Hematopoietic multipotent progenitor cell (in vitro differentiated cells): ENCODE data around the gene BICRAL. TPM values are rescaled to one million over a fixed set of nuclear protein-coding genes. Genes with fewer than 3 reads are reported as not detected.
"Not testable (repeated sequence)": the region's sequence is repeated elsewhere in the genome, so short reads cannot be mapped to it uniquely, and the experiment has no call there.

Experiments
- DNase-seq, 3 donors: peaks; one replicate each; pipeline ENCODE4 v3.0.0-alpha.2; 2011 to 2015; ENCODE audit warnings: low read depth in 2 of 3, low spot score in 2 of 3
- total RNA-seq: library from RNA; depleted of rRNA; stranded (reverse); fragments of >200 nt; gene quantifications from one replicate; pipeline ENCODE4 v1.2.3, GENCODE V29; 2012

The BICRAL gene
- total RNA-seq, 1 donor = 18.0 TPM

DNA sequence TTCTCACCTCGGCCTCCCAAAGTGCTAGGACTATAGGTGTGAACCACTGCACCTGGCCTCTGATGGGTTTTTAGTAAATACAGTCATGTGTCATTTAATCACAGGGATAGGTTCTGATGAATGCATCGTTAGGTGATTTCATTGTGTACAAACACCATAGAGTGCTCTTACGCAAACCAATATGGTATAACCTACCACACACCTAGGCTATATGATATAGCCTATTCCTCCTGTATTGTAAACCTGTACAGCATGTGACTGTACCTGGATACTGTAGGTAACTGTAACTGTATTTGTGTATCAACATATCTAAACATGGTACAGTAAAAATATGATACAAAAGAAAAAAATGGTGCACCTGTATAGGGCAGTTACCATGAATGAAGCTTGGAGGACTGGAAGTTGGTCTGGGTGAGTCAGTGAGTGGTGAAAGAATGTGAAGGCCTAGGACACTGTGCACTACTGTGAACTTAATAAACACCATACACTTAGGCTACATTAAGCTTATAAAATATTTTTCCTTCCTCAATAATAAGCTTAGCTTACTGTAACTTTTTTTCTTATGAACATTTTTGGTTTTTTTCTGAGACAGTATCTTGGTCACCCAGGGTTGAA is 10.0 kb downstream of the BICRAL start:
- no peak for DNase-seq

DNA sequence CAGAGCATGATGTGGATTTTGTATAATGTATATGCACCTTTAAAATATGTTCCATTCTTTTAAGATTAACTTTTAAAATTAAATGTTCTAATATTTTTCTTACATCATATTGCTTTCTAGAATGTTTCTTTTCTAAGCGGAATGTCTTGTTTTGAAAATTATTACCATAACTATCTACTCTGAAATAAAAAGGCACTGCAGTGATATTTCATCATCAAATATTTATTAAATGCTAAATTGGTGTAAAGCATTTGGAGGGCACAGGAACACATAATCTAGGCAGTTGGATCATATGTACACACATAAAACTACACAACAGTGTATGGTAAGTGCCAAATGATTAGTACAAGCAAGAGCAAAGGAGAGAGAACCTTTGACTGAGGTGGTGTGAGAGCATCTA is 13.8 kb downstream of the BICRAL start:
- no peak for DNase-seq

DNA sequence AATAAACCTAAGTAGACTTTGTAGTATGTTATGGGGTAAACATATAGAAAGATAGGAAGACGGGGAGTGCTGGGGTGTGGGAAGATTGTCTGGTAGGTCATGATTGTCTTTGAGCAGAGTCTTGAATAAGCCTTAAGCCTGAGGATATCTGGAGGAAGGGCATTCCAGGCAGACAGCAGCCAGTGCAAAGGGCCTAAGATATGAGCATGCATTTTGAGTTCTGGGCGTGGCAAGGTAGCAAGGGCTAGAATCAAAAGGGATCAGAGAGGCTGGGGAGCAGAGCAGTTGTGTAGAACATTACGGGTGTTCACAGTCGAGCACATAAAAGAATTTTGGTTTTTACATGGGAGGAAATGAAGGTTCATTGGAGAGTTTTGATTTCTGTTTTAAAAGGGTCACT is 14.3 kb downstream of the BICRAL start:
- no peak for DNase-seq

DNA sequence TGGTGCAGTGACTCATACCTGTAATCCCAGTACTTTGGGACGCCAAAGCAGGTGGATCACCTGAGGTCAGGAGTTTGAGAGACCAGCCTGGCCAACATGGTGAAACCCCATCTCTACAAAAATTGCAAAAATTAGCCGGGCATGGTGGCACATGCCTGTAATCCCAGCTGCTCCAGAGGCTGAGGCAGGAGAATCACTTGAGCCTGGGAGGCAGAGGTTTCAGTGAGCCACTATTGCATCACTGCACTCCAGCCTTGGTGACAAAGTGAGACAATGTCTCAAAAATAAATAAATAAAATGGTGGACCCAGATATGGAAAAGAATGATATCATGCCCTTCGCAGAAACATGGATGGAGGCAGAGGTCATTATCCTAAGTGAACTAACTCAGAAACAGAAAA is 15.8 kb downstream of the BICRAL start:
- not testable (repeated sequence) for DNase-seq

DNA sequence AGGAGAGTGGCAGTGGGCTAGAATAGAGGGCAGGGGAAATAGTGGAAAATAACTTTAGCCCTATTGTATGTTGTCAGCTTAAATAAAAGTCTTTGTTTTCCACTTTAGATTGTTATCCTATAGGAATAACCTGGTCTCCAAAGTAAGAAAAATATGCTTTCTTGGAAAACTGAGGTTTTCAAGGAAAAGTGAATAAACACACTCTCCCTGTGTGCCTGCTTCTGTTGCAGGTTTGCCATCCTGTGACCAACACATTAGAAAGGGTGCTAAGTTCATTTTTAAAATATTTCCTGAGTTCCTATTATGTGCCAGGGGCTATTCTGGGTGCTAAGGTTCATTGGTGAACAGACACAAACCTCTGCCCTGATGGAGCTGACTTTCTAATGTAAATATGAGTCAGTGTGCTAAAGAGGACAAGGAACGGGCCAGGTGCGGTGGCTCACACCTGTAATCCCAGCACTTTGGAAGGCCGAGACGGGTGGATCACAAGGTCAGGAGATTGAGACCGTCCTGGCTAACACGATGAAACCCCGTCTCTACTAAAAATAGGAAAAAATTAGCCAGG is 23.5 kb downstream of the BICRAL start:
- DNase-seq = no peak

DNA sequence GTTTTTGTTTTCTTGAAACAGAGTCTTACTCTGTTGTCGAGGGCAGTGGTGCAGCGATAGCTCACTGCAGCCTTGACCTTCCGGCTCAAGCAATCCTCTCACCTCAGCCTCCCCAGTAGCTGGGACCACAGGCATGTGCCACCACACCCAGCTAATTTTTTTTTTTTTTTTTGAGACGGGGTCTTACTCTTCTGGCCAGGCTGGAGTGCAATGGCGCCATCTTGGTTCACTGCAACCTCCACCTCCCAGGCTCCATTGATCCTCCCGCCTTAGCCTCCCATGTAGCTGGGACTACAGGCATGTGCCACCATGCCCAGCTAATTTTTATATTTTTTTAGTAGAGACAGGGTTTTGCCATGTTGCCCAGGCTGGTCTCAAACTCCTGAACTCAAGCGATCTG is 24.5 kb downstream of the BICRAL start:
- not testable (repeated sequence) for DNase-seq

DNA sequence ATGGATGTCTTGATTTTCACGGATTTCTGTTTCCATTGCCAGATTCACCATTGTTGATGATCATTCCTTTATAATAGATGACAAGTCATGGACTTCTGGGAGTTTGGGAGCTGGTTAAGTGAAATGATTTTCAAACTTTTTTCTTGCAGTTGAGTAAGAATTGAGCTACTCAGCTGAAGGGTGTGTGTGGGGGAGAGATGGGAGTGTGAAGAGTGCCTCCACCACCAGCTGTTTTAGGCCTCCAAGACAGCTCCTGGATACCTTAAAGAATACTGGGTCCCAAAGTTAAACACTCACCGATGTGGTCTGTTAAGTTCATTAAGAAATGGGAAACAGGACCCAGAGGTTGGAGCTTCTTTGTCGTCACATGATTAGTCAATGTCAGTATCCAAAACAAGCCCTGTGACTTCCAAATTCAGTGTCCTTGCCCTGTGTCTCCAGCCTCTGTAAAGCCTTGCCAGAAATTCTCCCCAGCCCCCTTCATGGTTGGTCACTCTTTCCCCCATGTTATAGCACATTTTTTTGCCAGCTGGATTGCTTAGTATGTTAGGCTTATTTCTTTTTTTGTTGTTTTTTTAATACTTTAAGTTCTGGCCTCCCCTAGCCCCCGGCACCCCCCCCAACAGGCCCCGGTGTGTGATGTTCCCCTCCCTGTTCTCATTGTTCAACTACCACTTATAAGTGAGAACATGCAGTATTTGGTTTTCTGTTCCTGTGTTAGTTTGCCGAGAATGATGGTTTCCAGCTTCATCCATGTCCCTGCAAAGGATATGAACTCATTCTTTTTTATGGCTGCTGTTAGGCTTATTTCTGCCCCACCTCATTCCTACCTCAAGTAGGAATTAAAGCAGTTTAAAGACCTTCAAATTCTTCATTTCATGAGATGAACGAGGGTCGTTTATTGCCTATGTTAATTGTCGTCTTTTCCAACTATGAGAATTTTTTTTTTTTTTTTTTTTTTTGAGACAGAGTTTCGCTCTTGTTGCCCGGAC is 26.9 kb downstream of the BICRAL start:
- no peak for DNase-seq

DNA sequence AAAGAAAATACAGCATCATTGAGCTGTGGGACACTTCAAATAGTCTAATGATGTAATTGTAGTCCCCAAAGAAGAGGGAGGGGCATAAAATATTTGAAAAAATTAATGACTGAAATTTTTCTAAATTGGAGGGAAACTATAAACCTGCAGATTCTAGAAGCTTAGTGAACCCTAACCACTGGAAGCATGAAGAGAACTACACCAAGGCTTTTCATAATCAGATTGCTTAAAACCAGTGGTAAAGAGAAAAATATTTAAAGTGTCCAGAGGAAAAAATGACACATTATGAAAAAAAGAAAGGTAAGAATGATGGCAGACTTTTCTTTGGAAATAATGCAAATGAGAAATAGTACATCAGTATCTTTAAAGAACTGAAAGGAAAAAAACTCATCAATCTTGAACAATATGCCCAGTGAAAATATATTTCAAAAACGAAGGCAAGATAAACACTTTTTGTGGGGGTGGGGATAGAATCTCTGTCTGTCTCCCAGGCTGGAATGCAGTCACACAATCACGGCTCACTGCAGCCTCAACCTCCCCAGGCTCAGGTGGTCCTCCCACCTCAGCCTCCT is 31.3 kb downstream of the BICRAL start:
- no peak for DNase-seq

DNA sequence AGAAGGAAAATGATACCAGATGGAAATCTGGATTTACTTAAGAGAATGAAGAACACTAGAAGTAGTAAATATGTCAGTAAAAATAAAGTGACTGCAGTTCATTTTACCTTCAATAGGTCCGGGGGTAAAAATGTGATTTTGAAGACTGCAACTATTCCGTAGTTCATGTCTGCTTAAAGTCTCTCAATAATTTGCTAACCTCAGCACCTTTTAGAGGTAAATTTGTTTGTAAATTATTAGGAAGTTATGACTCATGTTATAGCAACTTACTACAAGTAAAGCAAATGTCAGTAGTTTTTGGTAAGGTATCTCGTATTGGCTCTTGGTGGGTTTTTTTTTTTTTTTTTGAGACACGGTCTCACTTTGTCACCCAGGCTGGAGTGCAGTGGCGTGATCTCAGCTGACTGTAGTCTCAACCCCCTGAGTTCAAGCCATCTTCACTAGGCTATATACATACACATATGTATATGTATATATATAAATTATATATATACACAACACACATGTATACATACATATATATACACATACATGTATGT is 32.1 kb downstream of the BICRAL start:
- DNase-seq = no peak

DNA sequence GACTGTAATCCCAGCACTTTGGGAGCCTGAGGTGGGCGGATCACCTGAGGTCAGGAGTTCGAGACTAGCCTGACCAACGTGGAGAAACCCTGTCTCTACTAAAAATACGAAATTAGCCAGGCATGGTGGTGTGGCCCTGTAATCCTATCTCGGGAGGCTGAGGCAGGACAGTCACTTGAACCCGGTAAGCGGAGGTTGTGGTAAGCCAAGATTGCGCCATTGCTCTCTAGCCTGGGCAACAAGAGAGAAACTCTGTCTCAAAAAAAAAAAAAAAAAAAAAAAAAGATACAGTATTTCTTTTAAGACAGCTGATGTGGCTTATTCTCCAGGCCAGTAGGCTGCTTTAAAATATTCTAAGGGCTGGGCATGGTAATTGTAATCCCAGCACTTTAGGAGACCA is 33.9 kb downstream of the BICRAL start:
- DNase-seq = not testable (repeated sequence)

DNA sequence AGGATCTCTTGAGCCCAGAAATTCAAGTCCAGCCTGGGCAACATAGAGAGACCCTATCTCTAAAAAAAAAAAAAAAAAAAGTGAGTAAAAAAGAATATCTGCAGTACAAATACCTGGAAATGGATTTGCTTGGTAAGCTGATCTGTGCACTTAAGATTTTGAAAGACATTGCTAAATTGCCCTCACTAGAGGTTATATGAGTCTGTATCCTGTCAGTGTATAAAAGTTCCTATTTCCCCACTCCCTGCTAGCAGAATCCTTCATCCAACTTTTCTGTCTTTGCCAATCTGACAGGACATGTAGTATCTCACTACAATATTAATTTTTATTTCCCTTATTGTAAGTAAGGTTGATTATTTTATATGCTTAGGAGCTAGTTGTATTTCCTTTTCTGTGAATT is 36.1 kb downstream of the BICRAL start:
- DNase-seq = no peak

DNA sequence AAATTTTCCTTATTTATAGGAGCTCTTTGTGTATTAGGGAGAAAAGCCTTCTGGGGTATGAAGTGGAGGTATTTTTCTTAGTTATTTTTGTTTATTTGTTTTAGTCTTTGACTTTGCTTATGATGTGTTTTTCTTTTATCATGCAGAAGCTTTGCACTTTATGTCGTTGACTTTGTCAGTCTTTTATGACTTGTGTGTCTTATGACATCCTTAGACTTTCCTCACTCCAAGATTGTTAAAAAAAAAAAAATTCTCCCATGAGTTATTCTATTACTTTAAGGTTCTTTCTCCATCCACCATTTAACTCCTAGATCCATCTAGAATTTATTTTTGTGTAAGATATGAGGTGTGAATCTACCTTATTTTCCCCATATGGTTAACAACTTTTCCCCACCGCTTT is 36.6 kb downstream of the BICRAL start:
- DNase-seq = no peak

DNA sequence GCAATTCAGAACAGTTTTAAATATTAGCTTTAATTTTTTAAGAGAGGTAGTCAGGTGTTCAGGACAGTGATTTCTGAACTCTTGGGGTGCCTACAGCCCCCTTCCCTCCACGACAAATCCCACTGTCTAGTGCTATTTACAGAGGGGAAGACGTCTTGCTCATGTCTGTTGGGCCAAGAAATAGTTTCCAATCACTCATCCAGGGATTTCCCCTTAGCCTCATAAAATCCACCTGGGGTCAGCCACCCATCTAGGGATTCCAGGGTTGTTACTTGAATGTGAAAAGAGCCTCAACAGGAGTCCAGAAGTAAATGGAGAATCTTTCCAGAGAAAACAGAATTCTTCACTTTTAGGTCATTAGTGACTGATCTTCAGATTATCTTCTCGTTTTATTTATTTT is 37.0 kb downstream of the BICRAL start:
- no peak for DNase-seq

DNA sequence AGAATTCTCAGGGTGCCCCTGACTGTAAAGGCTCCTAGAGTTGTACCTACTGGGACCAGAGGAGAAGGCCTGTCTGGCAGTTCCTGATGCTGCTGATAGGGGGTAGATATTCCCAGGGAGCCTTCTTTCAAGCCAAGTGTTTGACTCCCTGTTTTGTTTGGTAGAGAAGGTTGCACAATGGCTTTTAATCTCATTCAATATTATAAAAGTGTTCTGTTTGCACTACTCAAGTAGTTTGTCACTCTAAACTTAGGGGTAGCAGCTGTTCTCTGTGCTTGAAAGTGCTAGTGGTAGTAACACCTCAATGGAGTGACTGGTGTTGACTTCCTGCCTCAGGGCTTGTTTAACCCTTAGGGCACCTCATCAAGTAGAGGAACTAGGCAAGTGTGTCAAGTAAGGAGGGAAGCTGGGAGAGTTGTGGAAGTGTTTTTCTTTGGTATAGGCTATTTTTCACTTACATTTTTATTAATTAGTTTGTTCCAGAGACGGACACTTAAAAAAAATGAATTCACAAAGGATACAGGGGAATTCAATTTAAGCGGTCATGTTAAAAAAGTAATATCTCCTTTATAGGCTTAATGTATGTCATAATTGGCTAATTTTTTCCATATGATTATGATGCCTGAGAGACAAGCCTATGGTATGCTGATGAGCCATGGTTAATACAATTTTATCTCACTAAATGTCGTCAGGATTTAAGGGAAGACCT is 38.1 kb downstream of the BICRAL start:
- DNase-seq = peak in 2 of 3 donors; percentile 15 to 16

DNA sequence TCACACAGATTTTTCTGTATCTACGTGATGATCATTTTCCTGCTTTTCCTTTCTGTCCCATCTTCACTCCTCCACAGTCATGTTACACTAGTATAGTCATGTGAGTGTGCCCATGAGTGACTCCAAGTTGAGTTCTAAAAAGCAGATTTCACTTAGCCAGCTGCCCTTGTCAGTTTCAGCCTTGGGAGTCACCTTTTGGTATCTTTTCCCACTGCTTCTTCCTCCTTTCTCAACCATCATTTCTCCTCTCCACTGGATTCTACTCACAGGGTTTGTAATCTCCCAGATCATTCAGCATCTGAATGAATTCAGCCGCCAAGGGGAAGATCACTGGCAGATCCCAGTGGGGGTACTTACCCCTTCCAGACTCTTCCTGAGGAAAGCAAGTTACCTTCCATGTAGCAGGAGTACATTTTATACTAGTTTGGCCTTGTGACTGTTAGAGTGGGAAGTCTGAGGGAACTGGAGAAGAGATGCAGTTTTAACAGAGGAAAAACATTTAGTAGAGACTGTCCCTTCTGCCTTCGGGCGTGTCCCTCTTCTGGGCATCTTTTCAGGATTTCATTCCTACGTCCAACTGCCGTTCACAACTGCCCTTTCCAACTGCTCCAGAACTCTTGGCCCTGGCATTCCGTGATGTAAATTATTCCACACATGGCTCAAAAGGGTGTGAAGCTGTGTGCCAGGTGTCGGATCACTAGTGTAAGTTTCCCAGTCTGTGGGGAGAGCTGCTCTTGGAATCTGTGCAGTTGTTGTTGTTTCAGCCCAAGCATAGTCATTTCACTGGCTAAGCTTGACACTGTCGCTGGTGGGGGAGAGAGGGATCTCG is 38.9 kb downstream of the BICRAL start:
- no peak for DNase-seq

DNA sequence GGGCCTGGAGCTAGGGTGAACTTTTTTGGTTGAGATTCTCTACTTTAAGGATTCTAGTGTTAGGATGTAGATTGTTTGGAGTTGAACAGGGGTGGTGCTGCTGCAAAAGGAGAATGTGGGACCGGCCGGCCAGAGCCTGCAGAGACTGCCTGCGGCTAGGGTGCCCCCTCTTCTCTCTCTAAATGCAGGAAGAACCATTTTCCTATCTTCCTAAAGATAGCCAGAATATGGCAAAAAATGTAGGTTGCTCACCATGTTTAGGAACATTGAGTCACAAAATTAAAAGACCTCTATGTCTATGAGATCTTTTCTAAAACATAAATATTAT is 39.5 kb downstream of the BICRAL start:
- DNase-seq = no peak

DNA sequence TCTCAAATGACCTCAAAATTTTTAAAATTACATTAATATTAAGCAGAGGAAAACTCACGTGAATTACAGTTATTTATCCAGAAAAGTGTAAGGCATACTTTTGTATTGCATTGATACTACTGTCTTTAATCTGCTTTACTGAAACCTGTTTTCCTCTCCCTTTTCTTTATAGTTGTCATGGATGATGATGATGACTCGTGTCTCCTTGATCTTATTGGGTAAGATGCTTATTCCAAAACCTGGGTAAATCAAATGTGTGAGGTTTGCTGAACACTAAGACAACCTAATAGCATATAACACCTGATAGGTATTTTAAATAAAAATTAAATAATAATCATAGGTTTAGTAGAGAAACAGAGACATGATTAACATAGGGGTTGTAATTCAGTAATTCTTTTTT is 40.0 kb downstream of the BICRAL start:
- DNase-seq = no peak

DNA sequence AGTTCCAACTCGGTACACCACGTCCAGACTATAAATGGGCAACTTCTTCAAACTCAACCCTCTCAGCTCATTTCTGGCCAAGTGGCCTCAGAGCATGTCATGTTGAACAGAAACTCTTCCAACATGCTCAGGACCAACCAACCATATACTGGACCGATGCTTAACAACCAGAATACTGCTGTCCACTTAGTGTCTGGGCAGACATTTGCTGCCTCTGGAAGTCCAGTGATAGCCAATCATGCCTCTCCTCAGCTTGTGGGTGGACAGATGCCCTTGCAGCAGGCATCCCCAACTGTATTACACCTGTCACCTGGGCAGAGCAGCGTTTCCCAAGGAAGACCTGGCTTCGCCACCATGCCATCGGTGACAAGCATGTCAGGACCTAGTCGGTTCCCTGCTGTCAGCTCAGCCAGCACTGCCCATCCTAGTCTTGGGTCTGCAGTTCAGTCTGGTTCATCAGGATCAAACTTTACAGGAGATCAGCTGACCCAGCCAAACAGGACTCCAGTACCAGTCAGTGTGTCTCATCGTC is 47.8 kb downstream of the BICRAL start:
- no peak for DNase-seq

DNA sequence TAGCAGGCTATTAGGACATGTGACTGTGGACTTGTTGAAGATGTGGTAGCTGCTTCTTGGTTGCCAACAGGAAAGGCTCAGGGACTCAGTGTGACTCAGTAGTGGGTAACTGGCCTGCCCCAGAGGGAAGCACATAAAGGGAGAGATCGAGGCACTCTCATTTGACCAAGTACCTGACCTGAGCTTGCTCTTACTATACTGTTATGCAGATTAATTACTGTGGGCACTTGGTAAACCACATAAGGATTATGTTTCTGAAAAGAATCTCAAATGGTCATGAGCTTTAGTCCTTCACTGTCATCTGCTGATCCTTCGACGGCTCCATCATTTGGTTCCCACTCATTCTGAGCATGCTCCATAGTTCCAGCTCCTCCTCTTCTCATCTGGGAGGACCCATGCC is 49.4 kb downstream of the BICRAL start:
- DNase-seq = no peak

DNA sequence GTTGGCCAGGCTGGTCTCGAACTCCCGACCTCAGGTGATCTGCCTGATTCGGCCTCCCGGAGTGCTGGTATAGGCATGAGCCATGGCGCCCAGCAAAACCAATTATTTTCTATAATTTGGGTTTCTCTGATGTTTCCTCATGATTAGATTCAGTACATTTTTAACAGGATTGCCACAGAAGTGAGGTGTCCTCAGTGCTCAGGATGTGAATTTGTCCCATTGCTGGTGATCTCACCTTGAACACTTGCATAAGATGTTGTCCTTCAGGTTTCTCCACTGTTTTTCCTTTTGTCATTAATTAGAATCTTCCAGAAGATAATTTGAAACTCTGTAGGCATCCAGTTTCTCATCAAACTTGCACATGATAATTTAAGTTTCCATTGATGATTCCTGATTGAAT is 52.2 kb downstream of the BICRAL start:
- DNase-seq = no peak
